GM21825 (cell line): Measurements from ENCODE around the gene FARSA.
A peak's percentile ranks its signal among the peaks of the same experiment; 100 is the strongest.
"Not testable (repeated sequence)": the region's sequence is repeated elsewhere in the genome, so short reads cannot be mapped to it uniquely, and the experiment has no call there.

Source experiments
- ATAC-seq: cut with Tn5 transposase; IDR thresholded peaks from one replicate; pipeline ENCODE4 v1.9.1; 2021; ENCODE audit warnings: mild to moderate bottlenecking, moderate library complexity; ENCODE audit not compliant: unreplicated experiment

The FARSA gene

GRCh38 chr19:12954612-12954962 is 21.1 kb upstream of the FARSA start:
- ATAC-seq: no peak

- no peak for ATAC-seq
Observed at GRCh38 chr19:12953799-12954611, 20.5 kb upstream of the FARSA start.

GRCh38 chr19:12953138-12953798 is 19.8 kb upstream of the FARSA start:
- ATAC-seq: no peak

- no peak for ATAC-seq
Observed at GRCh38 chr19:12952488-12953137, 19.1 kb upstream of the FARSA start.

- ATAC-seq: not testable (repeated sequence)
Observed at GRCh38 chr19:12952050-12952449, 18.5 kb upstream of the FARSA start.

- ATAC-seq: no peak
Observed at GRCh38 chr19:12949363-12950283, 16.1 kb upstream of the FARSA start.

- no peak for ATAC-seq
Observed at GRCh38 chr19:12948612-12949362, 15.3 kb upstream of the FARSA start.

GRCh38 chr19:12947702-12948611 is 14.4 kb upstream of the FARSA start:
- no peak for ATAC-seq

- ATAC-seq: no peak
Observed at GRCh38 chr19:12946731-12947496, 13.4 kb upstream of the FARSA start.

- ATAC-seq: peak; percentile 19
Observed at GRCh38 chr19:12946092-12946721, 12.7 kb upstream of the FARSA start.

GRCh38 chr19:12945479-12946091 is 12.1 kb upstream of the FARSA start, which contains the start of gene RAD23A:
TSS of gene RAD23A (plus strand) at chr19:12945862. CDS start at chr19:12945949, 87 bp downstream.
- ATAC-seq: peak; percentile 58

- no peak for ATAC-seq
Observed at GRCh38 chr19:12944104-12944674, 10.7 kb upstream of the FARSA start.

- no peak for ATAC-seq
Observed at GRCh38 chr19:12943437-12944044, 10.0 kb upstream of the FARSA start.

GRCh38 chr19:12940897-12941296 is 7.4 kb upstream of the FARSA start:
- no peak for ATAC-seq

- ATAC-seq: no peak
Observed at GRCh38 chr19:12939975-12940423, 6.5 kb upstream of the FARSA start.

GRCh38 chr19:12938779-12939601 is 5.5 kb upstream of the FARSA start:
- no peak for ATAC-seq
